GM12872 (cell line): ENCODE results near the gene POLR3GL.

ENCODE experiments used
- CTCF ChIP-seq: IDR thresholded peaks from 3 replicates; pipeline ENCODE4 v1.5.1; 2011; ENCODE audit warnings: low read depth, mild to moderate bottlenecking, low read length, moderate library complexity; ENCODE audit not compliant: insufficient read depth

Gene POLR3GL

GRCh38 chr1:145992502-145992936 lies 28.0 kb downstream of the POLR3GL start:
- TF ChIP-seq CTCF: no peak

GRCh38 chr1:145992958-145993617 lies 28.6 kb downstream of the POLR3GL start:
- TF ChIP-seq CTCF: no peak

GRCh38 chr1:145993618-145994390 lies 29.3 kb downstream of the POLR3GL start:
- no peak for TF ChIP-seq CTCF

- TF ChIP-seq CTCF: no peak
Measured at GRCh38 chr1:145994391-145995120, 30.1 kb downstream of the POLR3GL start.

- TF ChIP-seq CTCF: no peak
Measured at GRCh38 chr1:145995148-145995881, 30.8 kb downstream of the POLR3GL start.

GRCh38 chr1:145995964-145996432 lies 31.5 kb downstream of the POLR3GL start:
- no peak for TF ChIP-seq CTCF
